Activated T-helper 1 cell treated with anti-CD3 and anti-CD28 coated beads, Interleukin-12 subunit alpha, Interleukin-12 subunit beta, Interleukin-2, Interleukin-4 antibody, amounts not matched to agents 30 ng/mL and 10 ng/mL and 1 ng/mL, durations not matched to agents 14 hours and 24 hours and 36 hours (primary cell): ENCODE measurements around the gene NHLH2. TPM values are rescaled to one million over a fixed set of nuclear protein-coding genes. Genes with fewer than 3 reads are reported as not detected.

Experiments
- DNase-seq: peaks from one replicate; pipeline ENCODE4 v3.0.0; 2021; ENCODE audit warnings: low spot score
- H3K27ac Mint-ChIP-seq: one replicate; pipeline ENCODE4 v1.8.0; 2021; ENCODE audit warnings: mild to moderate bottlenecking, mixed read lengths
- H3K27me3 Mint-ChIP-seq: one replicate; pipeline ENCODE4 v1.8.0; 2022; ENCODE audit warnings: mild to moderate bottlenecking, moderate library complexity, mixed read lengths; ENCODE audit not compliant: insufficient read depth
- H3K36me3 Mint-ChIP-seq: one replicate; pipeline ENCODE4 v1.8.0; 2021; ENCODE audit warnings: low read depth, mixed read lengths
- H3K4me1 Mint-ChIP-seq: one replicate; pipeline ENCODE4 v1.8.0; 2021; ENCODE audit warnings: low read depth, mixed read lengths
- H3K4me3 Mint-ChIP-seq: one replicate; pipeline ENCODE4 v1.8.0; 2021; ENCODE audit warnings: mild to moderate bottlenecking, moderate library complexity, mixed read lengths
- H3K9me3 Mint-ChIP-seq: one replicate; pipeline ENCODE4 v1.8.0; 2021; ENCODE audit warnings: mixed read lengths
- intact Hi-C: fragments of 100-400 bp; cut with micrococcal nuclease; formaldehyde crosslinking; loops from one replicate; pipeline ENCODE4 v1.15.1; 2024
- total RNA-seq: library from RNA; stranded (reverse); gene quantifications from 2 replicates; pipeline ENCODE4 v1.2.3, GENCODE V29; 2022

The NHLH2 gene
- total RNA-seq, 1 donor from 2014 or later = not detected

- intact Hi-C loops = no loop called here
- H3K4me3 Mint-ChIP-seq = no peak overlapping the region
- H3K27me3 Mint-ChIP-seq = peaks cover 41% of the 10 kb centered on the region
- no peaks in the 10 kb centered on the region for H3K36me3 Mint-ChIP-seq
- DNase-seq = no peak
- H3K4me1 Mint-ChIP-seq = no peaks in the 10 kb centered on the region
- H3K9me3 Mint-ChIP-seq = no peaks in the 10 kb centered on the region
- no peak overlapping the region for H3K27ac Mint-ChIP-seq
These were observed 10.0 kb downstream of the NHLH2 start for GRCh38 chr1:115830963-115831362.

DNA sequence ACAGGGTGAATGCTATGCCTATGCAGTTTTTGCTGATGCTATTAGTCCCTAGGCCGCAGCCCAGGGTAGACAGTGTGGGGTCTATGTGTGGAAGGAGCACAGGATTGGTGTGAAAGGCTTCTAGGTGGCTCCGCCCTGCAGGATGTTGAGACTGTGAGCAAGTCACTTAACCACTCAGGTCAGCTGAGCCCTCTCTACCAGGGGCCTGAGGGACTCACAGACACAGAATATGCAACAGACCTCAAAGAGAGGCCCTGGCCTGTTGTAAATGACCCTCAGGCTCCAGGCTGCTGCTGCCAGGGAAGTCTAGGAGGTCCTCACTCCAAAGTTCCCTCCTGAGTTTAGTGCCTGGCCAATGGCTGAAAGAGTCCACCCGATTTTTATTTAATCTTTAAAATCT lies 11.0 kb downstream of the NHLH2 start:
- Mint-ChIP-seq H3K4me3 (no peak overlapping the region), H3K9me3 (no peaks in the 10 kb centered on the region), H3K27me3 (peaks cover 36% of the 10 kb centered on the region), H3K27ac (no peak overlapping the region), H3K4me1 (no peaks in the 10 kb centered on the region), H3K36me3 (no peaks in the 10 kb centered on the region)
- intact Hi-C loops = no loop called here
- DNase-seq = no peak

- Mint-ChIP-seq H3K27ac (peak overlapping the region; percentile 37), H3K9me3 (no peaks in the 10 kb centered on the region), H3K36me3 (no peaks in the 10 kb centered on the region), H3K4me1 (no peaks in the 10 kb centered on the region), H3K4me3 (peak overlapping the region; percentile 67), H3K27me3 (peaks cover 38% of the 10 kb centered on the region)
- intact Hi-C loops = no loop called here
- no peak for DNase-seq
These were observed 11.8 kb downstream of the NHLH2 start for GRCh38 chr1:115829023-115829674.

DNA sequence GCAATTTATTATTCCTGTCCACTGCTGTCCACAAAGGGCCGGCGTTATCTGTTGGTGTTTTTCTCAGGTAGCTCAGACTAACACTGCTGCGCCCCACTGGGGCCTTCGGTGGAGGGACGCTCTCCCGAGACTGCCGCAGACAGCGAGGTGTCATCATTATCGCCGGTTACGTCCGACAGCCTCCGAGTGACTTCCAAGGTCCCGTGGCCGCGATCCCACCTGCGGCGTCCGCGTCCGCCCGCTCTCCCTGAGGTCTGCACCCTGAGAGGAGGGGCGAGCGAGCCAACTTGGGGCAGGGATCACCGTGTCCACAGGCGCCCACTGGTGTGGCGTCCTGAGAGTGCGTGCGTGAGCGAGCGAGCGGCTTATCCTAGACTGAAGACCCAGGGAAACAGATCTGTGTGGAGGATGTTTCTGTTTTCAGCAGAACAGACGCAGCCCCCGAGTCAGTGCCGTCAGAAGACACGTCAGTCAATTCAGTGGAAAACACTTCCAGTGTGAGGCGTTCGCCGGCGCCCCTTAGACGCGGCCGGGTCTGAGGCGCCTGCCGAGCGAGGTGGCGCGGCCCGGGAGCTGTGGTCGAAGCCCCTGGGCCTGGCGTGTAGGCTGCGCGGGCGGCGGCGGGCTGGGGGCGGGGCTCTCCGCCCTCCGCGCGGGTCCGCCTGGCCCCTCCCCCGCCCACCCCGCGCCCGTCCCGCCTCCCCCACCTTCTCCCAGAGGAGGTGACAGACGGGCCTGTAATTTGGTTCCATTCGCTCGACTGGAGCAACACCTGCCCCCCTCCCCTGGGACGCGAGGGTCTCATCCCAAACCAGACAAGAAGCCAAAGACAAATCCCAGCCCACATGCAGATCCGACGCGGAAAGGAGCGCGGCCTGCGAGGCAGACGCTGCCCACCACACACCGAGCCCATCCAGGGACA lies 12.6 kb downstream of the NHLH2 start:
- Mint-ChIP-seq H3K36me3 (no peaks in the 10 kb centered on the region), H3K9me3 (no peaks in the 10 kb centered on the region), H3K27ac (peak overlapping the region; percentile 37), H3K4me1 (no peaks in the 10 kb centered on the region), H3K4me3 (peak overlapping the region; percentile 67), H3K27me3 (peaks cover 41% of the 10 kb centered on the region)
- no peak for DNase-seq
- intact Hi-C loops = no loop called here

DNA sequence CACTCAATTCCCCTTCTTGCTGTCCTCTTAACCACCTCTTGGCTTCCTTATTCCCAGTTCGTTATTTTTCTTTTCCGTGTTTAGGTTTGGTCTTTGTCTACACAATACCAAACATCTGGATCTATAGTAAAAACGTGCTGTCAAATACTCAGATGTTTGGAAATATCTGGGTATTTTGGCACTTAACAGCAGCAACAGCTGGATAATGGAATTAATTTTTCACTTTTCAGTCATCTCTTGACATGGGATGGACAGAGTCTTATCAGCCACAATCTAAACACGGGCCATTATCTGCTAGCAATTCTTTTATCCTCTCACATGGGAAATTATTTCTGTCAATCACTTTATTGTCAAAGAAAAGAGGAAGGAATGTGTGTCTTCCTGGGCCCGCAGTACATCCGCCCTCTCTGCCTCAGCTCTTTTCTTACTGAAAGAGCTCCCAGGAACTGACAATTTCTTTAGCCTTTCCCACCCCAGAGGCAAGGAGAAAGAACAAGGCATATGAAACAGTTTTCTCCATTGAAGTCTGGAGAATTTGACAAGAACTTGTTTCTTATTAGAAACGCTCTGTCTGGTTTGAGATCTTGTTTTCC lies 13.4 kb downstream of the NHLH2 start:
- H3K4me1 Mint-ChIP-seq = no peaks in the 10 kb centered on the region

GRCh38 chr1:115826628-115827027 lies 14.3 kb downstream of the NHLH2 start:
- H3K4me3 Mint-ChIP-seq = no peak overlapping the region
- intact Hi-C loops = no loop called here
- DNase-seq = no peak
- peaks cover 34% of the 10 kb centered on the region for H3K27me3 Mint-ChIP-seq
- H3K36me3 Mint-ChIP-seq = no peaks in the 10 kb centered on the region
- no peak overlapping the region for H3K27ac Mint-ChIP-seq
- H3K9me3 Mint-ChIP-seq = no peaks in the 10 kb centered on the region
- no peaks in the 10 kb centered on the region for H3K4me1 Mint-ChIP-seq

More for the DNA sequence above, 13.4 kb downstream of the NHLH2 start:
- no peak overlapping the region for H3K27ac Mint-ChIP-seq
- H3K9me3 Mint-ChIP-seq = no peaks in the 10 kb centered on the region
- peaks cover 34% of the 10 kb centered on the region for H3K27me3 Mint-ChIP-seq
- DNase-seq = no peak
- intact Hi-C loops = no loop called here
- no peak overlapping the region for H3K4me3 Mint-ChIP-seq
- no peaks in the 10 kb centered on the region for H3K36me3 Mint-ChIP-seq

GRCh38 chr1:115822117-115822516 lies 18.8 kb downstream of the NHLH2 start:
- no peak overlapping the region for H3K4me3 Mint-ChIP-seq
- no peaks in the 10 kb centered on the region for H3K36me3 Mint-ChIP-seq
- H3K27me3 Mint-ChIP-seq = peaks cover 33% of the 10 kb centered on the region
- no peak overlapping the region for H3K27ac Mint-ChIP-seq
- no peaks in the 10 kb centered on the region for H3K4me1 Mint-ChIP-seq
- no peaks in the 10 kb centered on the region for H3K9me3 Mint-ChIP-seq
- DNase-seq = no peak
- intact Hi-C loops = no loop called here

DNA sequence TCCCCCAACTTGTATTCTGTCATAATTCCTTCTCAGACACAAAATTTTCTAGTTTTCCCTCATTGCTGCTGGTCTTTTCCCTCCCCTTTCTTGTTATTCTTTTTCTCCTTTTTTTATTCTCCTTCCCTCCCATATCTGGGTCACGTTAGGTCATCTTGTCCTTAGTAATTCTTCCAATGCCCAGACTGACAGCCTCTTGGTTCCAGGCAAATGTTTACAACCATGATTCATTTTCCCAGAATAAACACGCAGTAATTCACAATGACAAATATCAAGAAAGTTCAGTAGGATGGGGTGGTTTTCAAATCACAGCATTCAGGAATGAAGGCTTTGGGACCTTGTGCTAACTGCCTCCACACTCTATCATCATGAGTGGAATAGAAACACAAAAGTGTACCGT lies 25.2 kb downstream of the NHLH2 start:
- no peaks in the 10 kb centered on the region for H3K36me3 Mint-ChIP-seq
- H3K4me1 Mint-ChIP-seq = no peaks in the 10 kb centered on the region
- DNase-seq = no peak
- no peak overlapping the region for H3K4me3 Mint-ChIP-seq
- H3K27me3 Mint-ChIP-seq = peaks cover 20% of the 10 kb centered on the region
- H3K9me3 Mint-ChIP-seq = no peaks in the 10 kb centered on the region
- H3K27ac Mint-ChIP-seq = no peak overlapping the region
- intact Hi-C loops = no loop called here

- Mint-ChIP-seq H3K4me1 (no peaks in the 10 kb centered on the region), H3K36me3 (no peaks in the 10 kb centered on the region), H3K27me3 (peaks cover 17% of the 10 kb centered on the region), H3K4me3 (no peak overlapping the region), H3K27ac (no peak overlapping the region), H3K9me3 (no peaks in the 10 kb centered on the region)
- intact Hi-C loops = no loop called here
- no peak for DNase-seq
These were observed 26.1 kb downstream of the NHLH2 start for GRCh38 chr1:115814685-115815398.

DNA sequence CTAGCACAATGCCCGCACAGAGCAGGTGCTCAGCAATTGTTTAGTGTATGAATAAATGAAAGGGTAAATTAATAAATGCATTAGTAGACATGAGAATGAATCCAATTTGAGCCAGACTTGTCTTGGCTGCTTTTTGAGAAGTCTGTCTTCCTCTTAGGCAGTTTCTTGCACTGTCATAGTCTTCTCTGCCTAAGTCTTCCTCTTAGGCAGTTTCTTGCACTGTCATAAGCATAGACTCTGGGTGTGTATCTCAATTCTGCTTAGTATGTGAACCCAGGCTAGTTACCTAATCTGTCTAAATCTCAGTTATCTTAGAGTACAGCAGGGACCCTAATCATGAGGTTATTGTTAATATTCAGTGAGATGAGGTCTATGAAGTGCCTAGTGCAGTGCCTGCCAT lies 27.2 kb downstream of the NHLH2 start:
- no peak for DNase-seq
- Mint-ChIP-seq H3K4me3 (no peak overlapping the region), H3K9me3 (no peaks in the 10 kb centered on the region), H3K27me3 (peaks cover 13% of the 10 kb centered on the region), H3K4me1 (no peaks in the 10 kb centered on the region), H3K36me3 (no peaks in the 10 kb centered on the region), H3K27ac (no peak overlapping the region)
- intact Hi-C loops = no loop called here

- H3K9me3 Mint-ChIP-seq = no peaks in the 10 kb centered on the region
- no peaks in the 10 kb centered on the region for H3K36me3 Mint-ChIP-seq
- H3K4me1 Mint-ChIP-seq = no peaks in the 10 kb centered on the region
- no peak overlapping the region for H3K4me3 Mint-ChIP-seq
- no peak overlapping the region for H3K27ac Mint-ChIP-seq
- H3K27me3 Mint-ChIP-seq = peaks cover 11% of the 10 kb centered on the region
- intact Hi-C loops = no loop called here
- DNase-seq = no peak
These were observed 29.6 kb downstream of the NHLH2 start for GRCh38 chr1:115811140-115811828.

DNA sequence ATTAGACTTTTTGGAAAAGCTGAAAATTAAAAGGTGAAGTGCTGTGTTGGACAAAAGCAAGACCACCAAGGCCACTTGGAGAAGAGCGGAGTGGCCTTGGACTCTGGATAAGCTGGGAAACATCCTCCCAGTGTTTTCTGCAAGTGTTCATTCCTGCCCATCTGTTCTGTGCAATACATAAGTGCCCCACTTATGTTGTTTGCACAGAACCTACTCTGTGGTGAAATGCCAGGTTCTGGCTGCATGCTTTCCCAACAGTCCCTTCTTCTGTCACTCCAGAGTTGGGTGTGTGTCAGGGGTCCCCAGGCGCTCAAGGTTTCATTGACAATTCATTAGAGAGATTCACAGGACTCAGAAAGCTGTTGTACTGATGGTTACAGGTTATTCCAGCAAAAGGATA lies 30.3 kb downstream of the NHLH2 start:
- H3K4me1 Mint-ChIP-seq = no peaks in the 10 kb centered on the region
- intact Hi-C loops = no loop called here
- no peak overlapping the region for H3K4me3 Mint-ChIP-seq
- H3K27ac Mint-ChIP-seq = no peak overlapping the region
- no peak for DNase-seq
- H3K9me3 Mint-ChIP-seq = no peaks in the 10 kb centered on the region
- H3K36me3 Mint-ChIP-seq = no peaks in the 10 kb centered on the region
- peaks cover 10% of the 10 kb centered on the region for H3K27me3 Mint-ChIP-seq
